K562 (cell line): ENCODE data around the gene AMT. TPM values are rescaled to one million over a fixed set of nuclear protein-coding genes. Genes with fewer than 3 reads are reported as not detected.

Experiments used
- BMI1 ChIP-seq: fragments of 150-350 bp; IDR thresholded peaks from 2 replicates; pipeline ENCODE4 v1.6.1; 2014; ENCODE audit warnings: low read length
- BRCA1 ChIP-seq, 2 experiments: fragments of 450-650 bp in 1 of 2; sonication (generic) in 1 of 2; formaldehyde crosslinking in 1 of 2; IDR thresholded peaks; 2 replicates each; pipeline versions ENCODE4 v1.5.0 to v1.6.1; 2017 to 2020; ENCODE audit warnings: mild to moderate bottlenecking in 1 of 2, missing genetic modification reagents in 1 of 2
- CBX5 ChIP-seq: IDR thresholded peaks from 2 replicates; pipeline ENCODE4 v1.6.1; 2014; ENCODE audit warnings: low read depth, borderline replicate concordance
- CREB1 ChIP-seq, 2 experiments: sonication (generic) in 1 of 2; formaldehyde crosslinking in 1 of 2; IDR thresholded peaks; 2 replicates each; pipeline versions ENCODE4 v1.6.1 to v1.8.0; 2012 to 2022; ENCODE audit warnings: inconsistent platforms in 1 of 2, mild to moderate bottlenecking in 1 of 2, missing genetic modification reagents in 1 of 2, moderate library complexity in 1 of 2
- DACH1 ChIP-seq: fragments of 450-650 bp; IDR thresholded peaks from 2 replicates; pipeline ENCODE4 v1.6.1; 2018; ENCODE audit not compliant: partially characterized antibody
- E4F1 ChIP-seq: fragments of 250-450 bp; sonication (Bioruptor Pico); IDR thresholded peaks from 2 replicates; pipeline ENCODE4 v1.5.0; 2021; ENCODE audit warnings: mild to moderate bottlenecking, borderline replicate concordance
- GTF2B ChIP-seq: IDR thresholded peaks from 2 replicates; pipeline ENCODE4 v1.6.1; 2011; ENCODE audit not compliant: insufficient read length; ENCODE audit errors: extremely low read depth
- LCOR ChIP-seq: sonication (generic); formaldehyde crosslinking; IDR thresholded peaks from 2 replicates; pipeline ENCODE4 v1.8.0; 2022; ENCODE audit warnings: mild to moderate bottlenecking, missing genetic modification reagents
- SMARCA5 ChIP-seq: fragments of 450-650 bp; IDR thresholded peaks from 2 replicates; pipeline ENCODE4 v1.6.1; 2016
- TCF7 ChIP-seq: sonication (generic); IDR thresholded peaks from 2 replicates; pipeline ENCODE4 v1.6.1; 2016; ENCODE audit warnings: antibody characterized with exemption, borderline replicate concordance
- U2AF2 ChIP-seq: fragments of 200-400 bp; formaldehyde crosslinking; optimal IDR thresholded peaks from 2 replicates; pipeline ENCODE3; 2017; ENCODE audit warnings: low read depth, mild to moderate bottlenecking, low read length
- ZBED1 ChIP-seq: IDR thresholded peaks from 2 replicates; pipeline ENCODE4 v1.6.1; 2014
- ZNF408 ChIP-seq: fragments of 250-450 bp; sonication (Bioruptor Pico); IDR thresholded peaks from 2 replicates; pipeline ENCODE4 v1.4.0; 2020; ENCODE audit warnings: low read depth, mild to moderate bottlenecking, moderate library complexity
- ZNF445 ChIP-seq: fragments of 250-450 bp; sonication (Bioruptor Pico); IDR thresholded peaks from 2 replicates; pipeline ENCODE4 v1.4.0; 2020; ENCODE audit warnings: low read depth, mild to moderate bottlenecking, moderate library complexity
- ZNF778 ChIP-seq: fragments of 450-650 bp; formaldehyde crosslinking; IDR thresholded peaks from 2 replicates; pipeline ENCODE4 v1.4.0; 2020; ENCODE audit warnings: mild to moderate bottlenecking, moderate library complexity
- polyA plus RNA-seq, 8 experiments: library from polyadenylated mRNA; depleted of rRNA in 4 of 8; stranded (reverse) in 5 of 8; unstranded in 3 of 8; fragments of >200 nt; fragmentation: Nextera tagmentation in 2 of 8; fragmentation: Illumina TruSeq in 1 of 8; extraction: Ambion mirVana in 2 of 8; extraction: Trizol in 1 of 8; gene quantifications; 2 replicates each; pipeline versions ENCODE4 v1.2.1 to v1.2.3, GENCODE V29; 2011 to 2014; ENCODE audit warnings: inconsistent platforms in 1 of 8, missing spikeins in 1 of 8
- total RNA-seq, 7 experiments: library from RNA; depleted of rRNA in 6 of 7; stranded (reverse); fragments of >200 nt in 6 of 7; fragmentation: Illumina TruSeq in 2 of 7; extraction: Trizol in 2 of 7; gene quantifications; 2 replicates each; pipeline versions ENCODE4 v1.2.1 to v1.2.3, GENCODE V29; 2011 to 2021; ENCODE audit warnings: low replicate concordance in 1 of 7
- TF ChIP-seq, protein P1 (sequence below): fragments of 250-450 bp; sonication (Bioruptor Pico); IDR thresholded peaks from 2 replicates; pipeline ENCODE4 v1.4.0; 2020

AMT gene
- total and polyA plus RNA-seq, 9 of the 15 experiments (the other 6 are each of a cell fraction or from before 2014, with no cell fraction given) = 0.14 to 2.1 (median 0.52) TPM

DNA sequence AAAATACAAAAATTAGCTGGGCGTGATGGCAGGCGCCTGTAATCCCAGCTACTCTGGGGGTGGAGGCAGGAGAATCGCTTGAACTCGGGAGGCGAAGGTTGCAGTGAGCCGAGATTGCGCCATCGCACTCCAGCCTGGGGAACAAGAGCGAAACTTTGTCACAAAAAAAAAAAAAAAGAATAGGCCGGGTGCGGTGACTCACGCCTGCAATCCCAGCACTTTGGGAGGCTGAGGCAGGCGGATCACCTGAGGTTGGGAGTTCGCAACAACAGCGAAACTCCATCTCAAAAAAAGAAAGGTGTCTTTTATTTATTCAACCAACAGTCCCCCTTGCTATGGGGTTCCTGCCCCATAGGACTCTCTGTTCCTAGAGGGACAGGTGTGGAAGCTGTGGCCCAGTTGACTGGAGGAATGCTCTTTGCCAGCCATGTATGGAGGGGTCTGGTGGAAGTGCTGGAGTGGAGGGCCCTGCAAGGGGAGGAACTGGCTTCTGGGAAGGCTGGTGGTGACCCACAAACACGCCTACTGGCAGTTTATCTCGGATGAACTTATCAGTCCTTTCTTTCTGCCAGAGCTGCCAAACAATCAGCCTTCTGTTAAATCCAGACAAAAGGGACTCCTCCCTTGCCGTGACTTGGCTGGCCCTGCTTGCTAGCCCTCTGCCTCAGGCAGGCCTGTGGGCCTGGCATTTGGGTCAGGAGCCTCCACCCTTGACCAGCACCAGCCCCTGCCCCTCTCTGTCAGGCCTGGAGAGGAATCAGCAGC is 43.2 kb upstream of the AMT start (continued):
- TF ChIP-seq, protein P1, sequence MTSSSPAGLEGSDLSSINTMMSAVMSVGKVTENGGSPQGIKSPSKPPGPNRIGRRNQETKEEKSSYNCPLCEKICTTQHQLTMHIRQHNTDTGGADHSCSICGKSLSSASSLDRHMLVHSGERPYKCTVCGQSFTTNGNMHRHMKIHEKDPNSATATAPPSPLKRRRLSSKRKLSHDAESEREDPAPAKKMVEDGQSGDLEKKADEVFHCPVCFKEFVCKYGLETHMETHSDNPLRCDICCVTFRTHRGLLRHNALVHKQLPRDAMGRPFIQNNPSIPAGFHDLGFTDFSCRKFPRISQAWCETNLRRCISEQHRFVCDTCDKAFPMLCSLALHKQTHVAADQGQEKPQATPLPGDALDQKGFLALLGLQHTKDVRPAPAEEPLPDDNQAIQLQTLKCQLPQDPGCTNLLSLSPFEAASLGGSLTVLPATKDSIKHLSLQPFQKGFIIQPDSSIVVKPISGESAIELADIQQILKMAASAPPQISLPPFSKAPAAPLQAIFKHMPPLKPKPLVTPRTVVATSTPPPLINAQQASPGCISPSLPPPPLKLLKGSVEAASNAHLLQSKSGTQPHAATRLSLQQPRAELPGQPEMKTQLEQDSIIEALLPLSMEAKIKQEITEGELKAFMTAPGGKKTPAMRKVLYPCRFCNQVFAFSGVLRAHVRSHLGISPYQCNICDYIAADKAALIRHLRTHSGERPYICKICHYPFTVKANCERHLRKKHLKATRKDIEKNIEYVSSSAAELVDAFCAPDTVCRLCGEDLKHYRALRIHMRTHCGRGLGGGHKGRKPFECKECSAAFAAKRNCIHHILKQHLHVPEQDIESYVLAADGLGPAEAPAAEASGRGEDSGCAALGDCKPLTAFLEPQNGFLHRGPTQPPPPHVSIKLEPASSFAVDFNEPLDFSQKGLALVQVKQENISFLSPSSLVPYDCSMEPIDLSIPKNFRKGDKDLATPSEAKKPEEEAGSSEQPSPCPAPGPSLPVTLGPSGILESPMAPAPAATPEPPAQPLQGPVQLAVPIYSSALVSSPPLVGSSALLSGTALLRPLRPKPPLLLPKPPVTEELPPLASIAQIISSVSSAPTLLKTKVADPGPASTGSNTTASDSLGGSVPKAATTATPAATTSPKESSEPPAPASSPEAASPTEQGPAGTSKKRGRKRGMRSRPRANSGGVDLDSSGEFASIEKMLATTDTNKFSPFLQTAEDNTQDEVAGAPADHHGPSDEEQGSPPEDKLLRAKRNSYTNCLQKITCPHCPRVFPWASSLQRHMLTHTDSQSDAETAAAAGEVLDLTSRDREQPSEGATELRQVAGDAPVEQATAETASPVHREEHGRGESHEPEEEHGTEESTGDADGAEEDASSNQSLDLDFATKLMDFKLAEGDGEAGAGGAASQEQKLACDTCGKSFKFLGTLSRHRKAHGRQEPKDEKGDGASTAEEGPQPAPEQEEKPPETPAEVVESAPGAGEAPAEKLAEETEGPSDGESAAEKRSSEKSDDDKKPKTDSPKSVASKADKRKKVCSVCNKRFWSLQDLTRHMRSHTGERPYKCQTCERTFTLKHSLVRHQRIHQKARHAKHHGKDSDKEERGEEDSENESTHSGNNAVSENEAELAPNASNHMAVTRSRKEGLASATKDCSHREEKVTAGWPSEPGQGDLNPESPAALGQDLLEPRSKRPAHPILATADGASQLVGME (CRISPR knock-in tag) = no peak; the same call in 1 of the 2 replicates
- TF ChIP-seq GTF2B = no peak
- TF ChIP-seq TCF7 = no peak
- no peak for TF ChIP-seq E4F1 (CRISPR knock-in tag)
- no peak for TF ChIP-seq BRCA1 (IDR thresholded peaks at IDR 0.05)
- TF ChIP-seq BRCA1 (CRISPR knock-in tag; IDR thresholded peaks at IDR 0.05) = no peak
- no peak for TF ChIP-seq BMI1
- TF ChIP-seq SMARCA5 = no peak
- no peak for TF ChIP-seq ZNF445 (CRISPR knock-in tag)
- no peak for TF ChIP-seq LCOR (CRISPR knock-in tag)
- no peak for TF ChIP-seq ZNF408 (CRISPR knock-in tag)
- TF ChIP-seq ZNF778 (CRISPR knock-in tag) = no peak
- no peak for TF ChIP-seq CREB1 (IDR thresholded peaks at IDR 0.05)
- no peak for TF ChIP-seq CREB1 (CRISPR knock-in tag; IDR thresholded peaks at IDR 0.05)
- TF ChIP-seq CBX5 = no peak
- TF ChIP-seq U2AF2 = no peak
- no peak for TF ChIP-seq ZBED1
- TF ChIP-seq DACH1 = no peak
